ENCODE measurements around the gene HTRA1. TPM values are rescaled to one million over a fixed set of nuclear protein-coding genes. Genes with fewer than 3 reads are reported as not detected.

HTRA1 gene
- total and polyA plus RNA-seq, 2 of the 4 experiments (the other 2 are of a cell fraction), result 28.5 to 108 TPM

- Histone ChIP-seq H2BK20ac (ENCODE audit: low read depth, low read length) (no peak overlapping the region), H2AFZ (replicated peaks; ENCODE audit: low read length, poor library complexity) (no peak overlapping the region), H3K56ac (ENCODE audit: extremely low read depth, insufficient read depth, low read length) (no peak overlapping the region), H2BK120ac (ENCODE audit: low read depth, low read length) (peak overlapping the region; percentile 54), H3K27me3 (ENCODE audit: control insufficient read depth, insufficient read depth, low read length) (no peaks in the 10 kb centered on the region), H3K18ac (ENCODE audit: low read depth, low read length) (peak overlapping the region; percentile 28; the same call in 1 of the 2 replicates), H4K20me1 (ENCODE audit: insufficient read depth, low read length) (peaks cover 19% of the 10 kb centered on the region), H3K23ac (ENCODE audit: low read depth, low read length) (peak overlapping the region; percentile 56; the same call in 1 of the 2 replicates), H3K4ac (ENCODE audit: low read depth, low read length) (peak overlapping the region; percentile 62), H3K79me1 (ENCODE audit: low read depth in 1 of 2, low read length in 2 of 2) (peaks cover 9 to 44% of the 10 kb centered on the region in 2 experiments), H3K14ac (replicated peaks; ENCODE audit: low read depth, low read length) (peak overlapping the region; percentile 71), H3K9me1 (ENCODE audit: insufficient read depth, low read length) (peaks cover 28% of the 10 kb centered on the region), H4K91ac (ENCODE audit: insufficient read depth, low read depth, low read length) (peak overlapping the region; percentile 7; the same call in 1 of the 2 replicates), H3K4me3 (ENCODE audit: insufficient read depth, low read depth, low read length) (no peak overlapping the region), H3K9ac (ENCODE audit: low read depth, low read length) (no peak overlapping the region), H2AK9ac (replicated peaks; ENCODE audit: low read depth, low read length, poor library complexity) (no peak overlapping the region), H3K27ac (ENCODE audit: insufficient read depth, low read length) (peak overlapping the region; percentile 39; the same call in 1 of the 2 replicates), H4K8ac (ENCODE audit: low read depth in 2 of 2, low read length in 2 of 2) (peak overlapping the region; percentile 1; a peak in 2 of 4 replicates), H2BK5ac (ENCODE audit: low read depth, low read length, poor library complexity, severe bottlenecking) (peak overlapping the region; percentile 20), H3K36me3 (ENCODE audit: control insufficient read depth, insufficient read depth, low read length) (no peaks in the 10 kb centered on the region; the same call in 1 of the 2 replicates), H2AK5ac (ENCODE audit: low read depth, low read length) (peak overlapping the region; percentile 94), H3K4me1 (ENCODE audit: control insufficient read depth, insufficient read depth, low read length) (peaks cover 20% of the 10 kb centered on the region), H4K5ac (ENCODE audit: low read depth, low read length) (no peak overlapping the region), H2BK15ac (ENCODE audit: low read depth, low read length) (peak overlapping the region; percentile 55; the same call in 1 of the 3 replicates), H3K4me2 (ENCODE audit: low read depth, low read length) (peak overlapping the region; percentile 40), H3K9me3 (ENCODE audit: control insufficient read depth, insufficient read depth, low read length) (no peaks in the 10 kb centered on the region)
- intact Hi-C loops (cut with micrococcal nuclease), result loop anchor here (2.0 kb wide), 1 partner anchor 36 kb away; no protein-coding TSS in a partner anchor
- no peak for ATAC-seq (ENCODE audit: low read depth)
- no peak for DNase-seq
- ChIA-PET CTCF (interaction anchor here (0.6 to 1.7 kb wide), 3 partner anchors 27 to 95 kb away, joined by 3 to 5 read pairs (median 3); partner anchors contain the start of gene PLEKHA1), POLR2A (ENCODE audit: unreplicated experiment) (no interaction called here)
- WGBS, 2 experiments (ENCODE audit: extremely low coverage in 2 of 2, insufficient read length in 1 of 2), result 92% methylated on average over 2 of the region's 5 CpGs; no CpG with 5 or more reads in 1 of the 2 experiments
- BruUV-seq (replicated peaks), result no TSS peak
- in situ Hi-C loops (cut with MboI; ENCODE audit: low sequenced_read_pairs), result loop anchor here (10.0 kb wide), 1 partner anchor 344 kb away; no protein-coding TSS in a partner anchor
- dilution Hi-C loops (cut with HindIII; ENCODE audit: low sequenced_read_pairs, unreplicated experiment), result no loop called here
- no peak for TF ChIP-seq RAD21 (IDR thresholded peaks at IDR 0.05; ENCODE audit: low read length)
- TF ChIP-seq RCOR1 (IDR thresholded peaks at IDR 0.05; ENCODE audit: insufficient replicate concordance, low read length), result no peak
- no peak for TF ChIP-seq SMC3 (IDR thresholded peaks at IDR 0.05; ENCODE audit: low read depth, low read length)
- TF ChIP-seq, protein P1, sequence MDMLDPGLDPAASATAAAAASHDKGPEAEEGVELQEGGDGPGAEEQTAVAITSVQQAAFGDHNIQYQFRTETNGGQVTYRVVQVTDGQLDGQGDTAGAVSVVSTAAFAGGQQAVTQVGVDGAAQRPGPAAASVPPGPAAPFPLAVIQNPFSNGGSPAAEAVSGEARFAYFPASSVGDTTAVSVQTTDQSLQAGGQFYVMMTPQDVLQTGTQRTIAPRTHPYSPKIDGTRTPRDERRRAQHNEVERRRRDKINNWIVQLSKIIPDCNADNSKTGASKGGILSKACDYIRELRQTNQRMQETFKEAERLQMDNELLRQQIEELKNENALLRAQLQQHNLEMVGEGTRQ (IDR thresholded peaks at IDR 0.05; ENCODE audit: low read depth, low read length), result peak; percentile 13; the same call in 1 of the 2 replicates
Observed at GRCh38 chr10:122468307-122468925, 7.1 kb downstream of the HTRA1 start.

Data from IMR-90 (cell line).